SH-SY5Y (cell line): ENCODE measurements around the gene ADCY6.

Source experiments
- GATA2 ChIP-seq: IDR thresholded peaks from 2 replicates; pipeline ENCODE4 v1.6.1; 2011; ENCODE audit warnings: mild to moderate bottlenecking, low read depth, low read length
- GATA3 ChIP-seq: IDR thresholded peaks from 2 replicates; pipeline ENCODE4 v1.6.1; 2011; ENCODE audit warnings: low read depth, mild to moderate bottlenecking, low read length, moderate library complexity

ADCY6 gene

DNA sequence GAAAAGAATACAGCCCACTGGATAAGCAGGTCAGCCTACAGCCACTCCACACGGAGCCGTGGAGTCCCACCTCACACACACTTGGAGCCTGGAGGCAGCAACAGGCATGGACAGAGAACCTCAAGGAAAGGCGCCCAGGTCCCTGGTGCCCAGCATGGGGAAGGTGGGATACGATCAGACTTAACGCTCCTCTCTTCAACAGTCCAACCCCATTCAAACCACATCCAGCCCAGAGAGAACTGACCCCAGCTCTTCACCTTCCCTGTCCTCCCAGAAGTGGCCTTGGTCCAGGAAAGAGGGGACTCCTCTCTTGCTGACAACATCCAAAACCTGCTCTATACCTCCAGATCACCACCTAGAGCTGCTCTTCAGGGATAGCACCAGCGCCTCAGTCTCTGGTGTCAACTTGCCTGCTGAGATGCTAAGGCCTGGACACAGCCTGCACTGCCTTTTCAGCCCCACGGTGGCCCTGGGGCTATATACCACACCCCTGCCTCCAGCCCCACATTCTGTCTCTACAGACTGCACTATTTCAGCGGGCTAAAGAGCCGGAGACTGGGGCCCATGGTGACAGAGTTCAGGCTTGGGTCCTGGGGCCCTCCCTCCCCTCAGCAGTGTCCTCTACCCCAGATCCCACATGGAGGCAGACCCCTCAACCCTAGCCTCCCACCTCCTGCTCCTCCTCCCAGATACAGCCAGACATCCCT lies 7.0 kb downstream of the ADCY6 start:
- TF ChIP-seq GATA2 (no peak), GATA3 (no peak)

DNA sequence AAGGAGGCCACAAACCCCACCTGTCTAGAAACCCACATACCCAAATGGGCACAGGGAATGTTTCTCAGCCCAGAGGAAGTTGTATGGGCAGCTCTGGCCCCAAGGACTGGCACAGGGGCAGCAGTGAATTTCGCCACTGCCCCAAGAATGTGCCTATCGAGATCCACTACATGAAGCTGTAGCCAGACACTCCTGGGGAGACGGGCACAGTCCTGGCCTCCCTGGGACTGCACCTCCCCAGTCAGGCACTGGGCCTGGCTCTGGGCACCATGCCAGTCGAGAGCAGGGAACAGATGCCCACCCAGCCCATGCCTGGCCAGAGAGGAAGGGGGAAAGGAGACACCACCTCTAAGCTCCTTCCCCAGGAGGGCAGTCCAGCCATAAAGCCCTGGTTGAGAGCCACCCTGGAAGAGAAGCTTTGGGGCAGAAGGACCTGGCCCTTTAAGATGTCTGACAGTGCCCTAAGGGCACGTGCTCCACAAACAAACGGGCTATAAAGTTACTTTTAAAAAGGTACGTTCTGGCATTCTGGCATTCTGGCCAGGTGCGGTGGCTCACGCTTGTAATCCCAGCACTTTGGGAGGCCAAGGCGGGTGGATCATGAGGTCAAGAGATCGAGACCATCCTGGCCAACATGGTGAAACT lies 8.4 kb downstream of the ADCY6 start:
- no peak for TF ChIP-seq GATA2
- TF ChIP-seq GATA3 = no peak

DNA sequence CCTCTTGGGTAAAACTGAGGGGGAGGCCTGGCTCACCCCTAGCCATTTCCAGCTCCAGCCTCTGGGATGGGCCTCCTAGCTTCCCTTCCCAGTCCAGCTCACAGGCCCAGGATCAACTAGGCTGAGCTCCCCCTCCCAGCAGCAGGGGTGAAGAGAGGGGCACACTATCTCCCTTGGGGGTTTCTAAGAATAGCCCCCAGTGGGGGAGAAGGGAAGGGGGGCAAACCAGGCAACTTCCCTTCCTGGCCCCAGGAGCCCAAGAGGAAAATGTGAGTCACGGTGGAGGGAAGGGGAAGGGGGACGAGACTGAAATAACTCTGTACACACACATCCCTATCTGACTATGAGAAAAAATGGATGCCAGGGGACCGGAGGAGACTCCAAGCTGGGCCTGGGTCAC lies 9.0 kb downstream of the ADCY6 start:
- TF ChIP-seq GATA3 = no peak
- no peak for TF ChIP-seq GATA2

DNA sequence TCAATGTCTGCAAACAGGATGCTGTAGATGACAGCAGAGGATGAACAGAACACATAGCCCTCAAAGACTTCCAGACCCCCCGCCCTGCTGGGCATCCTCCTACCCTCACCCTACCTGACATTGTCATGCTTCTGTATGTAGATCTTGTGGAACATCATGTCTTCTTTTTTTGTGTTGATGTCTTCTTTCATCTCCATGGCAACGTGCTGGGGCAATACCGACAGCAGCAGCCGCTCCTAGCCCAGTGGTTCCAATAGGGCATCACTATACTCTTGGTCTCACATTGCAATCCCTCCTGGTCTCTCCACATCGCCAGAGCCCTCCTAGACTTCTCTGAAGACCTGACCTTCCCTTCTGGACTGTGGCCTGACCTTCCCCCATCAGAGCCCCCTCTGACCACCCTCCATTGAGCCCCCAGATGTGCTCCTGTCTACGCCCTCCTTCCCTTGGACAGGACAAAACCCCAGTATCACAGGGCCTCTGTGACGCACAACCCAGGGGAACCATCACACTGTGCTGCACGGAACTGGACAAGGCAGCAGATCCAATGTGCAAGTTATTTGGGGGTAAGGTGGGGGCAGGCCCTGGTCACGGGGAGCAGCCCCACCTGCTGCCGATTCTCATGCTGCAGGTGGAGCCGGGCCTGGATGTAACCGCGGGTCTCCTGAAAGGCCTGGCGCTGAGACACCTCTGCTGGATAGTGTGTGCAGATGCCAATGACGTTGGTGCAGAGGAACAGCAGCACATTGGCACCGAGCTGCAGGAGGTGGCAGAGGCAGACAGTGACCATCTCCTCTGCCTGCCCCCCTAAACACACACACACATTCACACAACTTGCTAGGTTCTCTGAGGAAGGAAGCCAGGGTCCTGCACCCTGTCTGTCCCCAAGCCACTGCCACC lies 11.1 kb downstream of the ADCY6 start:
- TF ChIP-seq GATA2 (no peak), GATA3 (no peak)

DNA sequence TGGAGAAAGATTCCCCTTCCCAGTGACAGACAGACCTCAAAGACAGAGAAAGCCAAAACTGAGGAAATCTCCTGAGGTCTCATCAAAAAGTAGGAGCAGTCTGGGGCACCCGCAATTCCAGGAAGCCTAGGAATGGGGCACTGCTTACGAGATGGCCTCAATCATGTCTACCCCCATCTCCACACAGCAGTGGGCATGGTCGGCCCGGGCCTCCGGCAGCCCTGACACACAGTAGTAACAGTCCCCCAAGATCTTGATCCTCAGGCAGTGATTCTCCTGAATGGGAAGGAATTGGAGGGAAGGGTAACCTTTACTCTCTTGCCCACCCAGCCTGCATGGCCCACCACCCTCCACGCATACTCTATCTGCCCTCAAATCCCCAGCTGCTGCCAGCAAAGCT lies 11.9 kb downstream of the ADCY6 start:
- TF ChIP-seq GATA2 = no peak
- no peak for TF ChIP-seq GATA3

DNA sequence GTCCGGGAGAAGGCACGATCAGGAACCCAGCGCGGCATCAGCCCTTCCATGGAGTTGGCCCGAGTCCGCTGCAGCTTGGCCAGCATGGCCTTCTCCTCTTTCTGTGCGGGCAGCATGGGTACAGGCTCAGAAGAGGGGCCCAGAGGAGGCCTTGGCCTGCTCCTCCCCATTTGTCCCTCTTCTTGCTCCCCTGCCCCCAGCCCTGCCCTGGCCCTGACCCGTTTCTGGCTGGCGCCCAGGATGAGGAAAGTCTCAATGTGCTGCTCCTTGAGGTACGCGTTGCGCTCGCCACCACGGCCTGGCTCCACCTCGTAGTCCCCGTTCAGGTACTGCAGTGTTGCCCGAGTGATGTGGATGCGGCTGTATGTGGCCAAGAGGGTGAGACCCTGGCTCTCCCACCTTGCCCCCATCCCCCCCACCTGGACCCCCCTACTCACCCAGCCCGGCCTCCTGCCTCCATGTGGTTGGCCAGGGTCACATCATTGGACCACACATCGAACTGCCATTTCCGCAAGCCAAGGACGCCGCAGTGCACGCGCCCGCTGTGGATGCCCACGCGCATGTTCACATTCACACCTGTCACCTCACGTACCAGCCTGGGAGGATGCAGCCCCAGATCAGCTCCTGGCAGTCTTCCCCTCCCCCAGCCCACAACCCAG lies 12.8 kb downstream of the ADCY6 start:
- TF ChIP-seq GATA3 (no peak), GATA2 (no peak)

DNA sequence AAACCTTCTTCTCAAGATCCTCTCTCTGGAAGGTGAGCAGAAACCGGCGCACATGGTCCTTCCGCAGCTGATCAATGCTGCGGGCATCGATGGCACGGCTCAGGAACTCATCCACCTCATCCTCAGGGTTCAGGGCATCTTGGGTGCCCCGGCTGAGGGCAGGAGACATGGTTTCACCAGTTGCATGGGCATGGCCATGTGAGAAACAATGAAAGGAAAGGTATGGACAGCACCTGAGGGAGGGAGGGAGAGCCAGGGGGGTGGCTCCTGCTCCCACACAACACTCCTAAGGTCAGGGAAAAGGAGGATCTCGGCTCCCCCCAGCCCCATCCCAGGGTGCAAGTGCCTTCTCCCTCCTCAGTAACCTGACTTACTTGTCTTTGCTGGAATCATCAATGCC lies 13.6 kb downstream of the ADCY6 start:
- TF ChIP-seq GATA2 (no peak), GATA3 (no peak)

DNA sequence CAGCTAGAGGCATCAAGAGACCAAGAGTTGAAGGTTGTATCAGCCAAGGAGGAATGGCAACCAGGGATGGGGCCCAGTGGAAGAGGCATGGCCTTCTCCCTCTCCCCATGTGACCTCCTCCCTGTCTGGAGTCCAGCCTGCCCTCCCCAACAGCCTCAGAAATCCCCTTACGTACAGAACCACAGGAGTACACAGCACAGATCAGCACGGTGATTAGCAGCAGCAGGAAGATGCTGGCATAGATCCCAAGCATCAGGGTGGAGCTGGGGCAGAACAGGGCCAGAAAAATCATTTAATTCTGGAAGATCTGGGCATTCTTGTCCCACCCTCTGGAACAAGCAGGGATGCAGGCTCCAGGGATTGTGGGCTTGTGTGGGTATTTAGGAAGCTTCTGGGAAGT lies 14.4 kb downstream of the ADCY6 start:
- TF ChIP-seq GATA2 (no peak), GATA3 (no peak)

DNA sequence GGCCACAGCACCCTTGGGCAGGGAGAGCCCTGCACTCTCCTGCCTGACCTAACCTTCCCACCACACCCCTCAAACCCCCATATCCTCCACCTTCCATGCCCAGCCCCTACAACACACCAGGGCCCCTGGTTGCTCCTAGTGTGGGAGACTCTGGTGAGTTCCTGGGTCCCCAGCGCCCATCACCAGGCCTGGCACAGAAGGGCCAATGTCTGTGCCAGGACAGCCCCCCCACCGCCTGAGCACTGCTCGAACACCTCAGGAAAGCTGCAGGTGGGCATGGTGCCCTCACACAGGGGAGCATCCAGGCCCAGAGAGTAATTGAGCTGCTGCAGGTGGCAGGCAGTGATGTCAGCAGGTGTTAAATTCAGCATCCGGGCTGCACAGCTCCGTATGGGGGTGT lies 15.2 kb downstream of the ADCY6 start:
- TF ChIP-seq GATA3 (no peak), GATA2 (no peak)

DNA sequence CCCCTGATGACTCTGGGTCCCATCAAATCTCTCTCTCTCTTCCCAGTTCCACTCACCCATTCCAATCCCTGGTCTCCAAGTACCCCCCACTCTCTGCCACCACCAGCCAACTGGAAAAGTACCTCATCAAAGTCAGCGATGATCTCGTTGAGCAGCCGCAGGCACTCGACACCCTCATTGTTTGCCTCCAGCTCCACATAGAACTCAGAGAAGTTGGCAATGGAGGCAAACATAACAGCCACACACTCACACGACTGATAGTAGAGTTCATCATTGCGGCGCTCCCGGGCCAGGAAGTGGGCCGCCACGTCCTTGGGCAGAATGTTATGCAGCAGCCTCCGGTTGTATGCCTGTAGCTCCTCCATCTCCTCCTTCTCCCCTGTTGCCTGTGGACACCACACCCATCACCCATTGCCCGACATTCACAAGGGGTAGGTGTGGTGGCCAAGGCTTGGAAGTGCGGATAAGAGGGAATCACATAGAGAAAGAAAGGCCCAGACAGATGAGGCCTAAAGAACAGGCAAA lies 17.2 kb downstream of the ADCY6 start:
- TF ChIP-seq GATA3 (no peak), GATA2 (no peak)

DNA sequence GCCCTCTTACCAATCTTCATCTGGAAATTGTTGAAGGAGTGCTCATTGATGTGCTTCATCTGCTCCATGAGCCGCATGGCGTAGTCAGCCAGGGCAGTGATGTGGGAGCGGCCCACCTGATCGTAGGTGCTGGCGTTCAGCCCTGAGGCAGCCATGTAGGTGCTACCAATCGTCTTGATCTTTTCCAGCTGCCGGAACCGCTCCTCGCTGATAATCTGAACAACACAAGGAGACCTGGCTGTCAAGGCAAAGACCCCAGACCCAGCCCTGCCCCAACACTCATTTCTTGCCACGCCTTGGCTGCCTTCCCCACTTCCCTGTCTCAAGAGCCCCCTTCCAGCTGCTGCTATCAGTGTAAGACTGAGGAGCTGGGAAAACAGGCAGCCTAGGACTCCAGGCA lies 18.1 kb downstream of the ADCY6 start:
- TF ChIP-seq GATA3 (no peak), GATA2 (no peak)

DNA sequence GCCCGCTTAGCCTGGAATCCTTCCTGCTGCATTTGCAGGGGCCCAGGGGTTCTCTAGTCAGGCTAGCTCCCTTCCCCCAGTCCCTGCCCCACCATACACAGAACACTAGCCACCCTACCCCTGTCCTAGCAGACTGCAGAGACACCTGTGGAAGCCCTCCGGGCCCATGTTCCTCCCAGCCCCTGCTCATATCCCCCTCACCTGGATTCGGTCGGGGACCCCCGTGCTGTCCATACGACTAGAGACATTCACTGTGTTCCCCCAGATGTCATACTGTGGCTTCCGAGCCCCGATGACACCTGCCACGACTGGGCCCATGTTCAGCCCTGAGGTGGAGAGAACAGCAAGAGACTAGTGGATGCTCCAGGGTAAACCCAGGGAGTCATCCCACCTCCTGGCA lies 20.2 kb downstream of the ADCY6 start:
- no peak for TF ChIP-seq GATA3
- TF ChIP-seq GATA2 = no peak

DNA sequence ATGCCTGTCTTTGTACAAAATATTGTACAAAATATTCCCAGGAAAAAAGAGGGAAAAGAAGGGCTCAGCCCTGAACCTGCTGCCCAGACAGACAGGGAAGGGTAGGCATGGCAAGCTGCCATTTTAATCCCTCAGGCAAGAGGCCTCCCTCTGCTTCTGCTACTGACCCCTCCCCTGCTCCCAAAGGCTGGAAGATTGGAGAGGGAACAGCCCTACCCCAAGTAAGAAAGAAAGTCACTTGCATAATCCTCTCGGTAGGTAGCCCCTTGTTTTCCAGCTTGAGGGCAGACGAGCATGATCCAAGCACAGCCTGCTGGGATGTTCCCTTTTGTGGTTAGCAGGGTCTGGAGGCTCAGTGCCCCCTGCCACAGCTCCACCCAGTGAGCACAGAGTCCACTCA lies 20.7 kb downstream of the ADCY6 start:
- TF ChIP-seq GATA2 (no peak), GATA3 (no peak)

DNA sequence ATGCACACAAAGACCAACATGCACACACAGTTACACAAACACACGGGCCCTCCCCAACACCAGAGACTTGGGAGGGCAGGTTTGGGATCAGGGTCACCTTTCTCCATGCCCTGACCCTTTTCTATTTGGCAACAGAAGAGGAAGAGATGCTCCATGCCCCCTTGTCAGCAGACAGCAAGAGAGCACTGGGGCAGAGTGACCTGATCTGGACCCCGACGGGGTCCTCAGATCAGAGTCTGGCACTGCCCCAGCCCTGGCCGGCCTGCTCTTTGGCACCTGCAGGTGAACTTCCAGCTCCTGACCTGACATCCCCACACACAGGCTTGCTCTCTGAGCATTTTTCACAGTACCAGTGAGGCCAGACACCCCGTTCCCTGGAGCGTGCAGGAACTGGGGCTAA lies 21.4 kb downstream of the ADCY6 start:
- TF ChIP-seq GATA2 (no peak), GATA3 (no peak)
